OCI-LY1 (cell line): Measurements from ENCODE around the gene LSAMP.

ENCODE experiments used
- H2AFZ ChIP-seq: fragments of 200-600 bp; sonication (generic), shearing (Covaris generic); 2 replicates; pipeline ENCODE4 v1.6.0; 2014; ENCODE audit warnings: antibody characterized with exemption, mild to moderate bottlenecking, low read length
- H3F3A ChIP-seq: fragments of 200-600 bp; sonication (generic), shearing (Covaris generic); 2 replicates; pipeline ENCODE4 v1.6.0; 2014; ENCODE audit warnings: mild to moderate bottlenecking, antibody characterized with exemption, low read length, moderate library complexity; ENCODE audit not compliant: insufficient read depth
- H3K27ac ChIP-seq: fragments of 200-600 bp; sonication (generic); 2 replicates; pipeline ENCODE4 v1.5.1; 2014; ENCODE audit warnings: low read length, mixed run types, mild to moderate bottlenecking, low read depth; ENCODE audit not compliant: poor library complexity, severe bottlenecking
- H3K27me3 ChIP-seq: fragments of 200-600 bp; sonication (generic); 2 replicates; pipeline ENCODE4 v1.6.0; 2014; ENCODE audit warnings: antibody characterized with exemption, mild to moderate bottlenecking, low read length, moderate library complexity; ENCODE audit not compliant: insufficient read depth
- H3K36me3 ChIP-seq: fragments of 200-600 bp; sonication (generic); 2 replicates; pipeline ENCODE4 v1.6.1; 2014; ENCODE audit warnings: mild to moderate bottlenecking, antibody characterized with exemption, low read length, moderate library complexity, mixed read lengths; ENCODE audit not compliant: insufficient read depth
- H3K4me1 ChIP-seq: fragments of 200-600 bp; sonication (generic); 2 replicates; pipeline ENCODE4 v1.5.1; 2014; ENCODE audit warnings: mild to moderate bottlenecking, low read length, moderate library complexity; ENCODE audit not compliant: insufficient read depth, severe bottlenecking
- H3K4me2 ChIP-seq: fragments of 200-600 bp; sonication (generic), shearing (Covaris generic); 2 replicates; pipeline ENCODE4 v1.6.1; 2014; ENCODE audit warnings: low read length
- H3K4me3 ChIP-seq: fragments of 200-600 bp; sonication (generic); 2 replicates; pipeline ENCODE4 v1.5.1; 2014; ENCODE audit warnings: low read length, low read depth, mild to moderate bottlenecking, mixed read lengths; ENCODE audit not compliant: poor library complexity, severe bottlenecking
- H3K79me2 ChIP-seq: fragments of 200-600 bp; shearing (Covaris generic); 2 replicates; pipeline ENCODE4 v1.6.1; 2016; ENCODE audit warnings: mixed run types, low read length, mixed read lengths; ENCODE audit not compliant: insufficient read depth
- H3K9ac ChIP-seq: fragments of 200-600 bp; sonication (generic), shearing (Covaris generic); 2 replicates; pipeline ENCODE4 v1.6.1; 2014; ENCODE audit warnings: mild to moderate bottlenecking, low read length, mixed read lengths
- H3K9me2 ChIP-seq: fragments of 200-600 bp; sonication (generic), shearing (Covaris generic); 2 replicates; pipeline ENCODE4 v1.6.1; 2014; ENCODE audit warnings: low read depth, mild to moderate bottlenecking, low read length, mixed read lengths
- H3K9me3 ChIP-seq: fragments of 200-600 bp; shearing (Covaris generic); 2 replicates; pipeline ENCODE4 v1.6.1; 2014; ENCODE audit warnings: low read length, mixed read lengths
- H4K20me1 ChIP-seq: fragments of 200-600 bp; sonication (generic), shearing (Covaris generic); 2 replicates; pipeline ENCODE4 v1.6.0; 2016; ENCODE audit warnings: mild to moderate bottlenecking, low read length; ENCODE audit not compliant: insufficient read depth
- CTCF ChIP-seq: fragments of 200-600 bp; sonication (generic), shearing (Covaris generic); IDR thresholded peaks from 2 replicates; pipeline ENCODE4 v1.5.1; 2017; ENCODE audit warnings: mild to moderate bottlenecking, antibody characterized with exemption, low read length, moderate library complexity, mixed read lengths
- EZH2 ChIP-seq: fragments of 200-600 bp; sonication (generic), shearing (Covaris generic); IDR thresholded peaks from 2 replicates; pipeline ENCODE4 v1.8.0; 2017; ENCODE audit warnings: borderline replicate concordance, mixed run types, mild to moderate bottlenecking, antibody characterized with exemption, low read length, moderate library complexity, mixed read lengths

Gene LSAMP

GRCh38 chr3:116050311-116050915, 394.9 kb downstream of the LSAMP start:
- H3K9ac ChIP-seq, result no peak overlapping the region
- no peaks in the 10 kb centered on the region for H3K9me2 ChIP-seq
- H3K27me3 ChIP-seq, result no peaks in the 10 kb centered on the region
- no peaks in the 10 kb centered on the region for H3K9me3 ChIP-seq
- H2AFZ ChIP-seq, result no peak overlapping the region
- TF ChIP-seq EZH2, result no peak
- no peak for TF ChIP-seq CTCF
- no peaks in the 10 kb centered on the region for H3K4me1 ChIP-seq
- no peak overlapping the region for H3K4me2 ChIP-seq
- H3K4me3 ChIP-seq, result no peak overlapping the region
- H3K79me2 ChIP-seq, result no peaks in the 10 kb centered on the region
- no peaks in the 10 kb centered on the region for H4K20me1 ChIP-seq
- no peaks in the 10 kb centered on the region for H3K36me3 ChIP-seq
- H3K27ac ChIP-seq, result no peak overlapping the region
- H3F3A ChIP-seq, result no peaks in the 10 kb centered on the region

GRCh38 chr3:116048991-116049390, 396.3 kb downstream of the LSAMP start:
- Histone ChIP-seq H3K9ac (no peak overlapping the region), H4K20me1 (no peaks in the 10 kb centered on the region), H3K27me3 (no peaks in the 10 kb centered on the region), H3K9me3 (no peaks in the 10 kb centered on the region), H3K36me3 (no peaks in the 10 kb centered on the region), H3F3A (no peaks in the 10 kb centered on the region), H2AFZ (no peak overlapping the region), H3K27ac (no peak overlapping the region), H3K79me2 (no peaks in the 10 kb centered on the region), H3K4me3 (no peak overlapping the region), H3K4me2 (no peak overlapping the region), H3K4me1 (no peaks in the 10 kb centered on the region), H3K9me2 (no peaks in the 10 kb centered on the region)
- TF ChIP-seq EZH2 (no peak), CTCF (no peak)

GRCh38 chr3:116046350-116046749, 398.9 kb downstream of the LSAMP start:
- TF ChIP-seq CTCF, result no peak
- TF ChIP-seq EZH2, result no peak
- Histone ChIP-seq H3K4me1 (no peaks in the 10 kb centered on the region), H3K27ac (no peak overlapping the region), H3K27me3 (no peaks in the 10 kb centered on the region), H4K20me1 (no peaks in the 10 kb centered on the region), H3K9me3 (no peaks in the 10 kb centered on the region), H2AFZ (no peak overlapping the region), H3K4me3 (no peak overlapping the region), H3K36me3 (no peaks in the 10 kb centered on the region), H3F3A (no peaks in the 10 kb centered on the region), H3K9ac (no peak overlapping the region), H3K4me2 (no peak overlapping the region), H3K79me2 (no peaks in the 10 kb centered on the region), H3K9me2 (no peaks in the 10 kb centered on the region)
